HepG2 (cell line): ENCODE data around the gene FAM169A. TPM values are rescaled to one million over a fixed set of nuclear protein-coding genes. Genes with fewer than 3 reads are reported as not detected.

Source experiments
- IKZF1 ChIP-seq: fragments of 450-650 bp; IDR thresholded peaks from 2 replicates; pipeline ENCODE4 v1.7.1; 2016
- SIX1 ChIP-seq: sonication (generic); formaldehyde crosslinking; IDR thresholded peaks from 2 replicates; pipeline ENCODE4 v1.4.0; 2020; ENCODE audit warnings: missing genetic modification reagents, borderline replicate concordance
- TBX3 ChIP-seq: fragments of 450-650 bp; IDR thresholded peaks from 2 replicates; pipeline ENCODE4 v1.6.1; 2017; ENCODE audit warnings: antibody characterized with exemption, mild to moderate bottlenecking, inconsistent platforms, borderline replicate concordance
- ZNF33B ChIP-seq: sonication (generic); formaldehyde crosslinking; IDR thresholded peaks from 2 replicates; pipeline ENCODE4 v1.5.1; 2020; ENCODE audit warnings: mild to moderate bottlenecking, missing genetic modification reagents
- ZSCAN22 ChIP-seq: sonication (generic); formaldehyde crosslinking; IDR thresholded peaks from 2 replicates; pipeline ENCODE4 v1.4.0; 2020; ENCODE audit warnings: mild to moderate bottlenecking, missing genetic modification reagents
- ZSCAN31 ChIP-seq: sonication (generic); formaldehyde crosslinking; IDR thresholded peaks from 2 replicates; pipeline ENCODE4 v1.5.0; 2020; ENCODE audit warnings: low read depth, mild to moderate bottlenecking, missing genetic modification reagents
- polyA plus RNA-seq, 8 experiments: library from polyadenylated mRNA; depleted of rRNA in 3 of 8; stranded (reverse) in 7 of 8; unstranded in 1 of 8; fragments of >200 nt; fragmentation: Illumina TruSeq in 4 of 8; extraction: Trizol in 4 of 8; gene quantifications; 2 replicates each; pipeline versions ENCODE4 v1.2.1 to v1.2.3, GENCODE V29; 2011 to 2016; ENCODE audit warnings: low read depth in 4 of 8, missing spikeins in 1 of 8, mixed read lengths in 1 of 8; ENCODE audit not compliant: insufficient read depth in 1 of 8
- total RNA-seq, 5 experiments: library from RNA; depleted of rRNA; stranded (reverse); fragments of >200 nt; fragmentation: Illumina TruSeq; extraction: Trizol; gene quantifications; 2 replicates each; pipeline ENCODE4 v1.2.3, GENCODE V29; 2016; ENCODE audit warnings: low read depth in 1 of 5
- TF ChIP-seq, protein P1 (sequence below): sonication (generic); formaldehyde crosslinking; IDR thresholded peaks from 2 replicates; pipeline ENCODE4 v1.5.1; 2020; ENCODE audit warnings: missing genetic modification reagents, mild to moderate bottlenecking, borderline replicate concordance
- TF ChIP-seq, protein P2 (sequence below): sonication (generic); formaldehyde crosslinking; conservative IDR thresholded peaks from 2 replicates; pipeline ENCODE4 v1.4.0; 2020; ENCODE audit warnings: missing genetic modification reagents
- TF ChIP-seq, protein P3 (sequence below): sonication (generic); formaldehyde crosslinking; IDR thresholded peaks from 2 replicates; pipeline ENCODE4 v1.9.0; 2021; ENCODE audit warnings: missing genetic modification reagents, mild to moderate bottlenecking, borderline replicate concordance
- TF ChIP-seq, protein P4 (sequence below): sonication (generic); formaldehyde crosslinking; IDR thresholded peaks from 2 replicates; pipeline ENCODE4 v1.4.0; 2020; ENCODE audit warnings: mild to moderate bottlenecking, missing genetic modification reagents
- TF ChIP-seq, protein P5 (sequence below): sonication (generic); formaldehyde crosslinking; IDR thresholded peaks from 2 replicates; pipeline ENCODE4 v1.4.0; 2020; ENCODE audit warnings: mild to moderate bottlenecking, missing genetic modification reagents, borderline replicate concordance
- TF ChIP-seq, protein P6 (sequence below): sonication (generic); formaldehyde crosslinking; IDR thresholded peaks from 2 replicates; pipeline ENCODE4 v1.4.0; 2020; ENCODE audit warnings: mild to moderate bottlenecking, missing genetic modification reagents
- TF ChIP-seq, protein P7 (sequence below): IDR thresholded peaks from 2 replicates; pipeline ENCODE4 v1.6.1; 2016; ENCODE audit warnings: low read depth
- TF ChIP-seq, protein P8 (sequence below): sonication (generic); formaldehyde crosslinking; IDR thresholded peaks from 2 replicates; pipeline ENCODE4 v1.5.0; 2020; ENCODE audit warnings: mild to moderate bottlenecking, missing genetic modification reagents, borderline replicate concordance

Gene FAM169A
- total and polyA plus RNA-seq, 2 of the 13 experiments (the other 11 are each of a cell fraction or from before 2014, with no cell fraction given), result 21.1 to 110 TPM

DNA sequence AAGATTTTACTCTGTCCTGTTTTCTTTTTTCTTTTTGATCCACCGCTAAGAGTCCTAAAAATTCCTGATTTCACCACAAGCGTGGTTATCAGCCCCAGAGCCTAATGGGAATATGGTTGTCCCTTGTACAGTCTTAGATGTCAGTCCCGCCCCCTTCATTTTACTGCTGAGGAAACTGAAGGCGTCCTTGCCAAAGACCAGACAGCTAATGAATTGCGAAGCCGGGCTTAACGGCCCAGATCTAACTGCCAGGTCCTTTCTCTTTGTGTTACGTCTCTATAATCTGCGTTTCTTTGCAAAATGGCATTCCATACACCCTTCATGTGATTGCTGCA, 98.6 kb downstream of the FAM169A start (continued):
- TF ChIP-seq, protein P1, sequence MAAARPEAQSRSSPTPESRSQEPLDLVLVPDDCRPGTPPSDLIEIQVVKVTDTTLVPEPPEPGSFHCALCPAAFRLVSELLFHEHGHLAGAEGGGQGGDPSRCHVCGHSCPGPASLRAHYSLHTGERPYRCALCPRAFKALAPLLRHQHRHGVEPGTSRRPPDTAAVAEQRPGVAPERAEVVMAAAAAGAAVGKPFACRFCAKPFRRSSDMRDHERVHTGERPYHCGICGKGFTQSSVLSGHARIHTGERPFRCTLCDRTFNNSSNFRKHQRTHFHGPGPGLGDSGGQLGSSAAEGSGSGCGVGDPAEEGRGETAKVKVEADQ (CRISPR knock-in tag), result 0 out of 2 replicates have a peak, but pooled peaks have one; percentile 11
- TF ChIP-seq ZNF33B (CRISPR knock-in tag) (no peak), ZSCAN22 (CRISPR knock-in tag) (no peak), TBX3 (no peak), ZSCAN31 (CRISPR knock-in tag) (no peak), SIX1 (CRISPR knock-in tag) (0 out of 2 replicates have a peak, but pooled peaks have one; percentile 11), IKZF1 (no peak)
- TF ChIP-seq, protein P2, sequence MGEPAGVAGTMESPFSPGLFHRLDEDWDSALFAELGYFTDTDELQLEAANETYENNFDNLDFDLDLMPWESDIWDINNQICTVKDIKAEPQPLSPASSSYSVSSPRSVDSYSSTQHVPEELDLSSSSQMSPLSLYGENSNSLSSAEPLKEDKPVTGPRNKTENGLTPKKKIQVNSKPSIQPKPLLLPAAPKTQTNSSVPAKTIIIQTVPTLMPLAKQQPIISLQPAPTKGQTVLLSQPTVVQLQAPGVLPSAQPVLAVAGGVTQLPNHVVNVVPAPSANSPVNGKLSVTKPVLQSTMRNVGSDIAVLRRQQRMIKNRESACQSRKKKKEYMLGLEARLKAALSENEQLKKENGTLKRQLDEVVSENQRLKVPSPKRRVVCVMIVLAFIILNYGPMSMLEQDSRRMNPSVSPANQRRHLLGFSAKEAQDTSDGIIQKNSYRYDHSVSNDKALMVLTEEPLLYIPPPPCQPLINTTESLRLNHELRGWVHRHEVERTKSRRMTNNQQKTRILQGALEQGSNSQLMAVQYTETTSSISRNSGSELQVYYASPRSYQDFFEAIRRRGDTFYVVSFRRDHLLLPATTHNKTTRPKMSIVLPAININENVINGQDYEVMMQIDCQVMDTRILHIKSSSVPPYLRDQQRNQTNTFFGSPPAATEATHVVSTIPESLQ (CRISPR knock-in tag), result no peak
- TF ChIP-seq, protein P3, sequence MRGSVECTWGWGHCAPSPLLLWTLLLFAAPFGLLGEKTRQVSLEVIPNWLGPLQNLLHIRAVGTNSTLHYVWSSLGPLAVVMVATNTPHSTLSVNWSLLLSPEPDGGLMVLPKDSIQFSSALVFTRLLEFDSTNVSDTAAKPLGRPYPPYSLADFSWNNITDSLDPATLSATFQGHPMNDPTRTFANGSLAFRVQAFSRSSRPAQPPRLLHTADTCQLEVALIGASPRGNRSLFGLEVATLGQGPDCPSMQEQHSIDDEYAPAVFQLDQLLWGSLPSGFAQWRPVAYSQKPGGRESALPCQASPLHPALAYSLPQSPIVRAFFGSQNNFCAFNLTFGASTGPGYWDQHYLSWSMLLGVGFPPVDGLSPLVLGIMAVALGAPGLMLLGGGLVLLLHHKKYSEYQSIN, result 0 out of 2 replicates have a peak, but pooled peaks have one; percentile 32
- TF ChIP-seq, protein P4, sequence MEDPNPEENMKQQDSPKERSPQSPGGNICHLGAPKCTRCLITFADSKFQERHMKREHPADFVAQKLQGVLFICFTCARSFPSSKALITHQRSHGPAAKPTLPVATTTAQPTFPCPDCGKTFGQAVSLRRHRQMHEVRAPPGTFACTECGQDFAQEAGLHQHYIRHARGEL (CRISPR knock-in tag), result no peak
- TF ChIP-seq, protein P5, sequence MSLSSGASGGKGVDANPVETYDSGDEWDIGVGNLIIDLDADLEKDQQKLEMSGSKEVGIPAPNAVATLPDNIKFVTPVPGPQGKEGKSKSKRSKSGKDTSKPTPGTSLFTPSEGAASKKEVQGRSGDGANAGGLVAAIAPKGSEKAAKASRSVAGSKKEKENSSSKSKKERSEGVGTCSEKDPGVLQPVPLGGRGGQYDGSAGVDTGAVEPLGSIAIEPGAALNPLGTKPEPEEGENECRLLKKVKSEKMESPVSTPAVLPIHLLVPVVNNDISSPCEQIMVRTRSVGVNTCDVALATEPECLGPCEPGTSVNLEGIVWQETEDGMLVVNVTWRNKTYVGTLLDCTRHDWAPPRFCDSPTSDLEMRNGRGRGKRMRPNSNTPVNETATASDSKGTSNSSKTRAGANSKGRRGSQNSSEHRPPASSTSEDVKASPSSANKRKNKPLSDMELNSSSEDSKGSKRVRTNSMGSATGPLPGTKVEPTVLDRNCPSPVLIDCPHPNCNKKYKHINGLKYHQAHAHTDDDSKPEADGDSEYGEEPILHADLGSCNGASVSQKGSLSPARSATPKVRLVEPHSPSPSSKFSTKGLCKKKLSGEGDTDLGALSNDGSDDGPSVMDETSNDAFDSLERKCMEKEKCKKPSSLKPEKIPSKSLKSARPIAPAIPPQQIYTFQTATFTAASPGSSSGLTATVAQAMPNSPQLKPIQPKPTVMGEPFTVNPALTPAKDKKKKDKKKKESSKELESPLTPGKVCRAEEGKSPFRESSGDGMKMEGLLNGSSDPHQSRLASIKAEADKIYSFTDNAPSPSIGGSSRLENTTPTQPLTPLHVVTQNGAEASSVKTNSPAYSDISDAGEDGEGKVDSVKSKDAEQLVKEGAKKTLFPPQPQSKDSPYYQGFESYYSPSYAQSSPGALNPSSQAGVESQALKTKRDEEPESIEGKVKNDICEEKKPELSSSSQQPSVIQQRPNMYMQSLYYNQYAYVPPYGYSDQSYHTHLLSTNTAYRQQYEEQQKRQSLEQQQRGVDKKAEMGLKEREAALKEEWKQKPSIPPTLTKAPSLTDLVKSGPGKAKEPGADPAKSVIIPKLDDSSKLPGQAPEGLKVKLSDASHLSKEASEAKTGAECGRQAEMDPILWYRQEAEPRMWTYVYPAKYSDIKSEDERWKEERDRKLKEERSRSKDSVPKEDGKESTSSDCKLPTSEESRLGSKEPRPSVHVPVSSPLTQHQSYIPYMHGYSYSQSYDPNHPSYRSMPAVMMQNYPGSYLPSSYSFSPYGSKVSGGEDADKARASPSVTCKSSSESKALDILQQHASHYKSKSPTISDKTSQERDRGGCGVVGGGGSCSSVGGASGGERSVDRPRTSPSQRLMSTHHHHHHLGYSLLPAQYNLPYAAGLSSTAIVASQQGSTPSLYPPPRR (CRISPR knock-in tag), result no peak
- TF ChIP-seq, protein P6, sequence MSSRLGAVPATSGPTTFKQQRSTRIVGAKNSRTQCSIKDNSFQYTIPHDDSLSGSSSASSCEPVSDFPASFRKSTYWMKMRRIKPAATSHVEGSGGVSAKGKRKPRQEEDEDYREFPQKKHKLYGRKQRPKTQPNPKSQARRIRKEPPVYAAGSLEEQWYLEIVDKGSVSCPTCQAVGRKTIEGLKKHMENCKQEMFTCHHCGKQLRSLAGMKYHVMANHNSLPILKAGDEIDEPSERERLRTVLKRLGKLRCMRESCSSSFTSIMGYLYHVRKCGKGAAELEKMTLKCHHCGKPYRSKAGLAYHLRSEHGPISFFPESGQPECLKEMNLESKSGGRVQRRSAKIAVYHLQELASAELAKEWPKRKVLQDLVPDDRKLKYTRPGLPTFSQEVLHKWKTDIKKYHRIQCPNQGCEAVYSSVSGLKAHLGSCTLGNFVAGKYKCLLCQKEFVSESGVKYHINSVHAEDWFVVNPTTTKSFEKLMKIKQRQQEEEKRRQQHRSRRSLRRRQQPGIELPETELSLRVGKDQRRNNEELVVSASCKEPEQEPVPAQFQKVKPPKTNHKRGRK, result no peak
- TF ChIP-seq, protein P7, sequence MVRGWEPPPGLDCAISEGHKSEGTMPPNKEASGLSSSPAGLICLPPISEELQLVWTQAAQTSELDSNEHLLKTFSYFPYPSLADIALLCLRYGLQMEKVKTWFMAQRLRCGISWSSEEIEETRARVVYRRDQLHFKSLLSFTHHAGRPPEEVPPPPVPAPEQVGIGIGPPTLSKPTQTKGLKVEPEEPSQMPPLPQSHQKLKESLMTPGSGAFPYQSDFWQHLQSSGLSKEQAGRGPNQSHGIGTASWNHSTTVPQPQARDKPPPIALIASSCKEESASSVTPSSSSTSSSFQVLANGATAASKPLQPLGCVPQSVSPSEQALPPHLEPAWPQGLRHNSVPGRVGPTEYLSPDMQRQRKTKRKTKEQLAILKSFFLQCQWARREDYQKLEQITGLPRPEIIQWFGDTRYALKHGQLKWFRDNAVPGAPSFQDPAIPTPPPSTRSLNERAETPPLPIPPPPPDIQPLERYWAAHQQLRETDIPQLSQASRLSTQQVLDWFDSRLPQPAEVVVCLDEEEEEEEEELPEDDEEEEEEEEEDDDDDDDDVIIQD (CRISPR knock-in tag), result no peak
- TF ChIP-seq, protein P8, sequence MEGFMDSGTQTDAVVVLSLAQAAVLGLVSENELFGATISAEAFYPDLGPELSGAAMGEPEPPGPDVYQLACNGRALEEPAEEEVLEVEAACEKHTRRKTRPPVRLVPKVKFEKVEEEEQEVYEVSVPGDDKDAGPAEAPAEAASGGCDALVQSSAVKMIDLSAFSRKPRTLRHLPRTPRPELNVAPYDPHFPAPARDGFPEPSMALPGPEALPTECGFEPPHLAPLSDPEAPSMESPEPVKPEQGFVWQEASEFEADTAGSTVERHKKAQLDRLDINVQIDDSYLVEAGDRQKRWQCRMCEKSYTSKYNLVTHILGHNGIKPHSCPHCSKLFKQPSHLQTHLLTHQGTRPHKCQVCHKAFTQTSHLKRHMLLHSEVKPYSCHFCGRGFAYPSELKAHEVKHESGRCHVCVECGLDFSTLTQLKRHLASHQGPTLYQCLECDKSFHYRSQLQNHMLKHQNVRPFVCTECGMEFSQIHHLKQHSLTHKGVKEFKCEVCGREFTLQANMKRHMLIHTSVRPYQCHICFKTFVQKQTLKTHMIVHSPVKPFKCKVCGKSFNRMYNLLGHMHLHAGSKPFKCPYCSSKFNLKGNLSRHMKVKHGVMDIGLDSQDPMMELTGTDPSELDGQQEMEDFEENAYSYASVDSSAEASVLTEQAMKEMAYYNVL (CRISPR knock-in tag), result no peak
